HepG2 (cell line): ENCODE results near the gene EXOC6B. TPM values are rescaled to one million over a fixed set of nuclear protein-coding genes. Genes with fewer than 3 reads are reported as not detected.

Experiments
- HIVEP1 ChIP-seq: sonication (generic); formaldehyde crosslinking; IDR thresholded peaks from 2 replicates; pipeline ENCODE4 v1.4.0; 2020; ENCODE audit warnings: mild to moderate bottlenecking, missing genetic modification reagents
- HOXD1 ChIP-seq: sonication (generic); formaldehyde crosslinking; IDR thresholded peaks from 2 replicates; pipeline ENCODE4 v1.5.0; 2020; ENCODE audit warnings: missing genetic modification reagents
- LCORL ChIP-seq, 2 experiments: fragments of 450-650 bp in 1 of 2; sonication (generic) in 1 of 2; formaldehyde crosslinking in 1 of 2; IDR thresholded peaks; 2 replicates each; pipeline versions ENCODE4 v1.5.0 to v1.6.1; 2017 to 2020; ENCODE audit warnings: antibody characterized with exemption in 1 of 2, missing genetic modification reagents in 1 of 2
- MYPOP ChIP-seq: sonication (generic); formaldehyde crosslinking; IDR thresholded peaks from 2 replicates; pipeline ENCODE4 v1.8.1; 2023; ENCODE audit warnings: mild to moderate bottlenecking, moderate library complexity, missing genetic modification reagents
- MZF1 ChIP-seq: sonication (generic); formaldehyde crosslinking; IDR thresholded peaks from 2 replicates; pipeline ENCODE4 v1.8.1; 2023; ENCODE audit warnings: mild to moderate bottlenecking, missing genetic modification reagents, borderline replicate concordance
- NCOA1 ChIP-seq: sonication (generic); formaldehyde crosslinking; IDR thresholded peaks from 2 replicates; pipeline ENCODE4 v1.9.0; 2021; ENCODE audit warnings: missing genetic modification reagents
- RBM22 ChIP-seq: fragments of 200-400 bp; formaldehyde crosslinking; optimal IDR thresholded peaks from 2 replicates; pipeline ENCODE3; 2017; ENCODE audit warnings: mild to moderate bottlenecking, low read length, moderate library complexity
- SMAD1 ChIP-seq: sonication (generic); formaldehyde crosslinking; IDR thresholded peaks from 2 replicates; pipeline ENCODE4 v1.4.0; 2020; ENCODE audit warnings: missing genetic modification reagents, low read depth, mild to moderate bottlenecking, borderline replicate concordance
- SMAD9 ChIP-seq: sonication (generic); formaldehyde crosslinking; IDR thresholded peaks from 2 replicates; pipeline ENCODE4 v1.5.1; 2020; ENCODE audit warnings: mild to moderate bottlenecking, missing genetic modification reagents
- TCF7L2 ChIP-seq: IDR thresholded peaks from 2 replicates; pipeline ENCODE4 v1.6.1; 2011; ENCODE audit warnings: mild to moderate bottlenecking, low read depth, low read length, moderate library complexity
- WIZ ChIP-seq: sonication (generic); formaldehyde crosslinking; IDR thresholded peaks from 2 replicates; pipeline ENCODE4 v1.5.1; 2020; ENCODE audit warnings: mild to moderate bottlenecking, missing genetic modification reagents
- ZFYVE20 ChIP-seq: sonication (generic); formaldehyde crosslinking; IDR thresholded peaks from 2 replicates; pipeline ENCODE4 v1.8.0; 2023; ENCODE audit warnings: low read depth, mild to moderate bottlenecking, moderate library complexity, missing genetic modification reagents, borderline replicate concordance
- ZNF10 ChIP-seq: sonication (generic); formaldehyde crosslinking; IDR thresholded peaks from 2 replicates; pipeline ENCODE4 v1.4.0; 2020; ENCODE audit warnings: mild to moderate bottlenecking, low read depth, missing genetic modification reagents, borderline replicate concordance
- ZNF235 ChIP-seq: sonication (generic); formaldehyde crosslinking; IDR thresholded peaks from 2 replicates; pipeline ENCODE4 v1.8.1; 2023; ENCODE audit warnings: mild to moderate bottlenecking, missing genetic modification reagents, borderline replicate concordance
- ZNF367 ChIP-seq: sonication (generic); formaldehyde crosslinking; IDR thresholded peaks from 2 replicates; pipeline ENCODE4 v1.4.0; 2020; ENCODE audit warnings: missing genetic modification reagents, borderline replicate concordance
- ZNF468 ChIP-seq: sonication (generic); formaldehyde crosslinking; IDR thresholded peaks from 2 replicates; pipeline ENCODE4 v1.8.0; 2022; ENCODE audit warnings: mild to moderate bottlenecking, moderate library complexity, missing genetic modification reagents
- ZNF660 ChIP-seq: sonication (generic); formaldehyde crosslinking; IDR thresholded peaks from 2 replicates; pipeline ENCODE4 v1.5.1; 2020; ENCODE audit warnings: mild to moderate bottlenecking, low read depth, missing genetic modification reagents, borderline replicate concordance
- ZNF678 ChIP-seq: sonication (generic); formaldehyde crosslinking; IDR thresholded peaks from 2 replicates; pipeline ENCODE4 v1.4.0; 2020; ENCODE audit warnings: mild to moderate bottlenecking, missing genetic modification reagents
- ZNF766 ChIP-seq: sonication (generic); formaldehyde crosslinking; IDR thresholded peaks from 2 replicates; pipeline ENCODE4 v1.5.0; 2020; ENCODE audit warnings: missing genetic modification reagents, borderline replicate concordance
- ZNF850 ChIP-seq: sonication (generic); formaldehyde crosslinking; conservative IDR thresholded peaks from 2 replicates; pipeline ENCODE4 v1.9.0; 2021; ENCODE audit warnings: mild to moderate bottlenecking, missing genetic modification reagents
- polyA plus RNA-seq, 8 experiments: library from polyadenylated mRNA; depleted of rRNA in 3 of 8; stranded (reverse) in 7 of 8; unstranded in 1 of 8; fragments of >200 nt; fragmentation: Illumina TruSeq in 4 of 8; extraction: Trizol in 4 of 8; gene quantifications; 2 replicates each; pipeline versions ENCODE4 v1.2.1 to v1.2.3, GENCODE V29; 2011 to 2016; ENCODE audit warnings: low read depth in 4 of 8, missing spikeins in 1 of 8, mixed read lengths in 1 of 8; ENCODE audit not compliant: insufficient read depth in 1 of 8
- total RNA-seq, 5 experiments: library from RNA; depleted of rRNA; stranded (reverse); fragments of >200 nt; fragmentation: Illumina TruSeq; extraction: Trizol; gene quantifications; 2 replicates each; pipeline ENCODE4 v1.2.3, GENCODE V29; 2016; ENCODE audit warnings: low read depth in 1 of 5
- TF ChIP-seq, protein P1 (sequence below): sonication (generic); formaldehyde crosslinking; IDR thresholded peaks from 2 replicates; pipeline ENCODE4 v1.8.0; 2022; ENCODE audit warnings: missing genetic modification reagents, mild to moderate bottlenecking, borderline replicate concordance
- TF ChIP-seq, protein P2 (sequence below): sonication (generic); formaldehyde crosslinking; IDR thresholded peaks from 2 replicates; pipeline ENCODE4 v1.4.0; 2020; ENCODE audit warnings: missing genetic modification reagents

The EXOC6B gene
- total and polyA plus RNA-seq, 2 of the 13 experiments (the other 11 are each of a cell fraction or from before 2014, with no cell fraction given), result 9.1 to 15.9 TPM

DNA sequence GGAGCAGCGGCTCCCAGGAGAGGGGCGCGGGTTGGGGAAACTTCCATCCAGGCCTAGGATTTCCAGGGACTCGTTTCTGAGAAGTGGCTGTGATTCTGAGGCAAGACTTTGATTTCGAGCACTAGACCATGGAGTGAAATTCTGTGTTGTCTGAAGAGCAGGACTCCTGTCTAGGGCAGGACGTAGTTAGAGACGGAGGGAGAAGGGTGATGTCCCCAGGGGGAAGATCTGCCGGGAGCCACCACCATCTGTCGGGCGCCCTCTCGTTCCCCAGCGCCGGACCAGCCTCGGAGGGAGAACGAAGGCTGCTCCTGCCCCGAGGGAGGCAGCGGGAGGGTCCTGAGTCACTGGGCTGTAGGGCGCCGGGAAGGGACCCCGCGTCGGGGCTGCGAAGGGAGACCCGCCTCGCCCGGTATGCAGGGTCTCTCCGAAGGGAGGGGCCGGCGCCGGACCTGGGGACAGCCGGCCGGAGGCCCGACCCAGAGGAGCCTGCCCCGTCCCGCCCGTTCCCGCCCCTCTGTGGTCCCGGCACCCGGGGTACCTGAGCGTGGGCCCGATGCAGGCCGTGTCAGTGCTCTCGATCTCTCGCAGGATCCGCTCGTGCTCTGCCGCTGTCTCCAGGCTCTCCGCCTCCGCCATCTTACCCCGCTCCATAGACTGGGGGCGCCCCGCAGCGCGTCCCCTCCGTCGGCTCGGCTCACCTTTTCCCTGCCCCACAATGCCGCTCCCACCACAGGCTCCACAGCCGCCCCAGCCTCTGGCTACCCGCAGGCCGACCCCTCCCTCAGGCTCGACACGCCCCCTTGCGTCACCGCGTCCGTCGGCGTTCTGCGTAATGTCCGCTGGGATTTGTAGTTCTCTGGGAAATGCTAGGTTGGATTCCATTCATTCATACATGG, at the start of gene EXOC6B (continued):
- TF ChIP-seq HOXD1 (CRISPR knock-in tag) (no peak), ZNF660 (CRISPR knock-in tag) (no peak), LCORL (IDR thresholded peaks at IDR 0.05) (no peak), LCORL (CRISPR knock-in tag; IDR thresholded peaks at IDR 0.05) (peak; percentile 92), SMAD1 (CRISPR knock-in tag) (no peak), ZFYVE20 (CRISPR knock-in tag) (no peak; the same call in 1 of the 2 replicates), TCF7L2 (no peak), ZNF367 (CRISPR knock-in tag) (no peak), HIVEP1 (peak; percentile 92), ZNF10 (CRISPR knock-in tag) (no peak), ZNF850 (no peak), SMAD9 (CRISPR knock-in tag) (no peak; the same call in 1 of the 2 replicates), MZF1 (no peak; the same call in 1 of the 2 replicates), MYPOP (CRISPR knock-in tag) (0 out of 2 replicates have a peak, but pooled peaks have one; percentile 86), ZNF766 (CRISPR knock-in tag) (no peak), ZNF235 (CRISPR knock-in tag) (peak; percentile 57; the same call in 1 of the 2 replicates), NCOA1 (CRISPR knock-in tag) (peak; percentile 97), WIZ (CRISPR knock-in tag) (peak; percentile 86), RBM22 (no peak), ZNF678 (no peak; the same call in 1 of the 2 replicates), ZNF468 (CRISPR knock-in tag) (no peak)
- TF ChIP-seq, protein P1, sequence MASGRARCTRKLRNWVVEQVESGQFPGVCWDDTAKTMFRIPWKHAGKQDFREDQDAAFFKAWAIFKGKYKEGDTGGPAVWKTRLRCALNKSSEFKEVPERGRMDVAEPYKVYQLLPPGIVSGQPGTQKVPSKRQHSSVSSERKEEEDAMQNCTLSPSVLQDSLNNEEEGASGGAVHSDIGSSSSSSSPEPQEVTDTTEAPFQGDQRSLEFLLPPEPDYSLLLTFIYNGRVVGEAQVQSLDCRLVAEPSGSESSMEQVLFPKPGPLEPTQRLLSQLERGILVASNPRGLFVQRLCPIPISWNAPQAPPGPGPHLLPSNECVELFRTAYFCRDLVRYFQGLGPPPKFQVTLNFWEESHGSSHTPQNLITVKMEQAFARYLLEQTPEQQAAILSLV (CRISPR knock-in tag), result peak; percentile 97
- TF ChIP-seq, protein P2, sequence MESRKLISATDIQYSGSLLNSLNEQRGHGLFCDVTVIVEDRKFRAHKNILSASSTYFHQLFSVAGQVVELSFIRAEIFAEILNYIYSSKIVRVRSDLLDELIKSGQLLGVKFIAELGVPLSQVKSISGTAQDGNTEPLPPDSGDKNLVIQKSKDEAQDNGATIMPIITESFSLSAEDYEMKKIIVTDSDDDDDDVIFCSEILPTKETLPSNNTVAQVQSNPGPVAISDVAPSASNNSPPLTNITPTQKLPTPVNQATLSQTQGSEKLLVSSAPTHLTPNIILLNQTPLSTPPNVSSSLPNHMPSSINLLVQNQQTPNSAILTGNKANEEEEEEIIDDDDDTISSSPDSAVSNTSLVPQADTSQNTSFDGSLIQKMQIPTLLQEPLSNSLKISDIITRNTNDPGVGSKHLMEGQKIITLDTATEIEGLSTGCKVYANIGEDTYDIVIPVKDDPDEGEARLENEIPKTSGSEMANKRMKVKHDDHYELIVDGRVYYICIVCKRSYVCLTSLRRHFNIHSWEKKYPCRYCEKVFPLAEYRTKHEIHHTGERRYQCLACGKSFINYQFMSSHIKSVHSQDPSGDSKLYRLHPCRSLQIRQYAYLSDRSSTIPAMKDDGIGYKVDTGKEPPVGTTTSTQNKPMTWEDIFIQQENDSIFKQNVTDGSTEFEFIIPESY (CRISPR knock-in tag), result no peak; the same call in 1 of the 2 replicates
